Liver (tissue), 3 donors: ENCODE data around the gene PHACTR4.

ENCODE experiments used
- GABPA ChIP-seq, 2 donors: IDR thresholded peaks in 1 of 2; conservative IDR thresholded peaks in 1 of 2; 2 replicates each; pipeline ENCODE4 v1.6.1; 2016; ENCODE audit warnings: antibody characterized with exemption in 2 of 2, mild to moderate bottlenecking in 1 of 2, moderate library complexity in 1 of 2
- MAX ChIP-seq: IDR thresholded peaks from 2 replicates; pipeline ENCODE4 v1.6.1; 2016; ENCODE audit warnings: antibody characterized with exemption
- TAF1 ChIP-seq: conservative IDR thresholded peaks from 2 replicates; pipeline ENCODE4 v1.6.1; 2016; ENCODE audit warnings: antibody characterized with exemption, mild to moderate bottlenecking
- YY1 ChIP-seq: IDR thresholded peaks from 2 replicates; pipeline ENCODE4 v1.6.1; 2016; ENCODE audit warnings: antibody characterized with exemption, mild to moderate bottlenecking
- TF ChIP-seq, protein P1 (sequence below): fragments of 150-350 bp; IDR thresholded peaks from 2 replicates; pipeline ENCODE4 v1.5.1; 2017; ENCODE audit warnings: improper control_type of control experiment, low read depth, low read length; ENCODE audit not compliant: missing input control
- TF ChIP-seq, protein P2 (sequence below): IDR thresholded peaks from 2 replicates; pipeline ENCODE4 v1.6.1; 2016; ENCODE audit warnings: antibody characterized with exemption, mild to moderate bottlenecking
- donor health status: healthy.
- donor health status: healthy.

DNA sequence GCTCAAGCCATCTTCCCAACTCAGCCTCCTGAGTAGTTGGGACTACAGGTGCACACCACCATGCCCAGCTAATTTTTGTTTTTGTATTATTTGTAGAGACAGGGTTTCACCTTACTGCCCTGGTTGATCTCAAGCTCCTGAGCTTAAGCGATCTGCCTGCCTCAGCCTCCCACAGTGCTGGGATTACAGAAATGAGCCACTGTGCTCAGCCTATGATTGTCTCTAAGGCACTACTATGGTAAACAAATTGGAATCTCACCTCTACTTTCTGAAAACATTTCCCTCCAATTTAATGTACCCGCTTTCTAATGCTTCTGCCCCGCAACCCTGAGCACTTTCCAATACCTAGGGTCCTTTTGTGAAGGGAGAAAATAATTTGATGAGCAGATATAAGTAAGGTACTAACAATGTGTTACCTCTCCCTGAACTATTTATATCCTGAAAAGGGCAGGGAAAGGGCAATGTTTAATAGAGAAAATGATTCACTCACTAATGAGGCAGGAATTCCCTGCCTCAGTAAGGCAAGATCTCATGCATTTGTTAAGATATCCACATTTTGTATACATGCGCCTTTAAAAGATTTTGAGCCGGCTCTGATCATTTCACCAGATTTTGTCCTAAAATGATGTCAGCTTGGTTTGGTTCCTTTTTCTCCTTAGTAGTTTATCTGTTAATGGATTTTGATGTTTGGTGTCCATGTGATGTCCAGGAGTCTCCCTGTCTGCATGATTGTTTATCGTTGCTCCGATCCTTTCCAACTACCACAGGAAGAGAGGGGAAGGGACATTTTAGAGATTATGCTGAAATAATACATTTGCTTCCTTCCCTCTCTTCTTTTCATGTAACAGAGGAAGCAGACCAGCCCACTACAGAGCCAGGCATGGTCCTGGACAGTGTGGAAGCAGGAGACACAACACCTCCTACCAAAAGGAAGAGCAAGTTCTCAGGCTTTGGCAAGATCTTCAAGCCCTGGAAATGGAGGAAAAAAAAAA lies 89.0 kb downstream of the PHACTR4 start:
- TF ChIP-seq, protein P1, sequence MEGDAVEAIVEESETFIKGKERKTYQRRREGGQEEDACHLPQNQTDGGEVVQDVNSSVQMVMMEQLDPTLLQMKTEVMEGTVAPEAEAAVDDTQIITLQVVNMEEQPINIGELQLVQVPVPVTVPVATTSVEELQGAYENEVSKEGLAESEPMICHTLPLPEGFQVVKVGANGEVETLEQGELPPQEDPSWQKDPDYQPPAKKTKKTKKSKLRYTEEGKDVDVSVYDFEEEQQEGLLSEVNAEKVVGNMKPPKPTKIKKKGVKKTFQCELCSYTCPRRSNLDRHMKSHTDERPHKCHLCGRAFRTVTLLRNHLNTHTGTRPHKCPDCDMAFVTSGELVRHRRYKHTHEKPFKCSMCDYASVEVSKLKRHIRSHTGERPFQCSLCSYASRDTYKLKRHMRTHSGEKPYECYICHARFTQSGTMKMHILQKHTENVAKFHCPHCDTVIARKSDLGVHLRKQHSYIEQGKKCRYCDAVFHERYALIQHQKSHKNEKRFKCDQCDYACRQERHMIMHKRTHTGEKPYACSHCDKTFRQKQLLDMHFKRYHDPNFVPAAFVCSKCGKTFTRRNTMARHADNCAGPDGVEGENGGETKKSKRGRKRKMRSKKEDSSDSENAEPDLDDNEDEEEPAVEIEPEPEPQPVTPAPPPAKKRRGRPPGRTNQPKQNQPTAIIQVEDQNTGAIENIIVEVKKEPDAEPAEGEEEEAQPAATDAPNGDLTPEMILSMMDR = no peak
- TF ChIP-seq, protein P2, sequence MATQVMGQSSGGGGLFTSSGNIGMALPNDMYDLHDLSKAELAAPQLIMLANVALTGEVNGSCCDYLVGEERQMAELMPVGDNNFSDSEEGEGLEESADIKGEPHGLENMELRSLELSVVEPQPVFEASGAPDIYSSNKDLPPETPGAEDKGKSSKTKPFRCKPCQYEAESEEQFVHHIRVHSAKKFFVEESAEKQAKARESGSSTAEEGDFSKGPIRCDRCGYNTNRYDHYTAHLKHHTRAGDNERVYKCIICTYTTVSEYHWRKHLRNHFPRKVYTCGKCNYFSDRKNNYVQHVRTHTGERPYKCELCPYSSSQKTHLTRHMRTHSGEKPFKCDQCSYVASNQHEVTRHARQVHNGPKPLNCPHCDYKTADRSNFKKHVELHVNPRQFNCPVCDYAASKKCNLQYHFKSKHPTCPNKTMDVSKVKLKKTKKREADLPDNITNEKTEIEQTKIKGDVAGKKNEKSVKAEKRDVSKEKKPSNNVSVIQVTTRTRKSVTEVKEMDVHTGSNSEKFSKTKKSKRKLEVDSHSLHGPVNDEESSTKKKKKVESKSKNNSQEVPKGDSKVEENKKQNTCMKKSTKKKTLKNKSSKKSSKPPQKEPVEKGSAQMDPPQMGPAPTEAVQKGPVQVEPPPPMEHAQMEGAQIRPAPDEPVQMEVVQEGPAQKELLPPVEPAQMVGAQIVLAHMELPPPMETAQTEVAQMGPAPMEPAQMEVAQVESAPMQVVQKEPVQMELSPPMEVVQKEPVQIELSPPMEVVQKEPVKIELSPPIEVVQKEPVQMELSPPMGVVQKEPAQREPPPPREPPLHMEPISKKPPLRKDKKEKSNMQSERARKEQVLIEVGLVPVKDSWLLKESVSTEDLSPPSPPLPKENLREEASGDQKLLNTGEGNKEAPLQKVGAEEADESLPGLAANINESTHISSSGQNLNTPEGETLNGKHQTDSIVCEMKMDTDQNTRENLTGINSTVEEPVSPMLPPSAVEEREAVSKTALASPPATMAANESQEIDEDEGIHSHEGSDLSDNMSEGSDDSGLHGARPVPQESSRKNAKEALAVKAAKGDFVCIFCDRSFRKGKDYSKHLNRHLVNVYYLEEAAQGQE = no peak
- TF ChIP-seq MAX (no peak), YY1 (no peak), TAF1 (no peak), GABPA (IDR thresholded peaks at IDR 0.05 in 1 of 2, conservative IDR thresholded peaks at IDR 0.05 in 1 of 2) (no peak)
